HEK293T (cell line): ENCODE measurements around the gene PPP1R14B.

ENCODE experiments used
- CTCF ChIA-PET: fragments of 350-600 bp; formaldehyde crosslinking; extraction: SDS; loops from one replicate; lab custom pipeline; 2021; ENCODE audit warnings: antibody characterized with exemption, inconsistent platforms; lab: Yijun Ruan, JAX
- POLR2A ChIA-PET: fragments of 350-600 bp; formaldehyde crosslinking; extraction: SDS; loops from one replicate; lab custom pipeline; 2020; ENCODE audit warnings: antibody characterized with exemption, inconsistent platforms; lab: Yijun Ruan, JAX
- DNase-seq: peaks from one replicate; pipeline ENCODE4 v3.0.0; 2012; ENCODE audit warnings: mixed read lengths; ENCODE audit errors: extremely low spot score
- ARNT ChIP-seq: fragments of 450-650 bp; IDR thresholded peaks from 2 replicates; pipeline ENCODE4 v1.6.1; 2017; ENCODE audit warnings: mild to moderate bottlenecking
- BHLHE40 ChIP-seq: fragments of 450-650 bp; IDR thresholded peaks from 2 replicates; pipeline ENCODE4 v1.6.1; 2016; ENCODE audit warnings: mild to moderate bottlenecking, moderate library complexity, borderline replicate concordance
- CTBP1 ChIP-seq: fragments of 450-650 bp; IDR thresholded peaks from 2 replicates; pipeline ENCODE4 v1.6.1; 2016; ENCODE audit warnings: borderline replicate concordance
- ELF4 ChIP-seq: fragments of 450-650 bp; IDR thresholded peaks from 2 replicates; pipeline ENCODE4 v1.6.1; 2017; ENCODE audit warnings: antibody characterized with exemption
- FOXA1 ChIP-seq: fragments of 450-650 bp; IDR thresholded peaks from 2 replicates; pipeline ENCODE4 v1.6.1; 2016; ENCODE audit warnings: mild to moderate bottlenecking
- FOXK2 ChIP-seq: fragments of 450-650 bp; IDR thresholded peaks from 2 replicates; pipeline ENCODE4 v1.6.1; 2016; ENCODE audit warnings: mild to moderate bottlenecking
- FOXM1 ChIP-seq: fragments of 450-650 bp; IDR thresholded peaks from 2 replicates; pipeline ENCODE4 v1.6.1; 2017; ENCODE audit warnings: mild to moderate bottlenecking, borderline replicate concordance
- HDGF ChIP-seq: fragments of 450-650 bp; IDR thresholded peaks from 2 replicates; pipeline ENCODE4 v1.6.1; 2017; ENCODE audit warnings: antibody characterized with exemption, borderline replicate concordance
- L3MBTL2 ChIP-seq: fragments of 450-650 bp; conservative IDR thresholded peaks from 2 replicates; pipeline ENCODE4 v1.6.1; 2016; ENCODE audit warnings: mild to moderate bottlenecking
- LEF1 ChIP-seq: fragments of 450-650 bp; IDR thresholded peaks from 2 replicates; pipeline ENCODE4 v1.6.1; 2017; ENCODE audit warnings: mild to moderate bottlenecking, borderline replicate concordance
- NFRKB ChIP-seq: fragments of 450-650 bp; IDR thresholded peaks from 2 replicates; pipeline ENCODE4 v1.6.1; 2016; ENCODE audit warnings: mild to moderate bottlenecking, moderate library complexity
- PKNOX1 ChIP-seq: fragments of 450-650 bp; IDR thresholded peaks from 2 replicates; pipeline ENCODE4 v1.6.1; 2016
- SP1 ChIP-seq: fragments of 450-650 bp; IDR thresholded peaks from 2 replicates; pipeline ENCODE4 v1.6.1; 2017
- SUZ12 ChIP-seq: fragments of 450-650 bp; IDR thresholded peaks from 2 replicates; pipeline ENCODE4 v1.6.1; 2016; ENCODE audit warnings: mild to moderate bottlenecking
- TARDBP ChIP-seq: fragments of 450-650 bp; IDR thresholded peaks from 2 replicates; pipeline ENCODE4 v1.6.1; 2016
- ZNF384 ChIP-seq: fragments of 450-650 bp; IDR thresholded peaks from 2 replicates; pipeline ENCODE4 v1.6.1; 2016

Gene PPP1R14B

GRCh38 chr11:64220798-64221197, 25.9 kb downstream of the PPP1R14B start:
- CTCF ChIA-PET: no interaction called here
- no peak for TF ChIP-seq FOXA1
- no peak for TF ChIP-seq NFRKB
- TF ChIP-seq BHLHE40: no peak
- TF ChIP-seq LEF1: no peak
- POLR2A ChIA-PET: no interaction called here
- DNase-seq: no peak

- POLR2A ChIA-PET: no interaction called here
- CTCF ChIA-PET: no interaction called here
- no peak for DNase-seq
- TF ChIP-seq ELF4 (no peak), TARDBP (no peak), FOXK2 (no peak), SP1 (no peak), LEF1 (no peak), SUZ12 (no peak), NFRKB (no peak), PKNOX1 (no peak)
Observed at GRCh38 chr11:64220271-64220670, 26.5 kb downstream of the PPP1R14B start.

GRCh38 chr11:64219755-64220154, 27.0 kb downstream of the PPP1R14B start:
- no peak for TF ChIP-seq ELF4
- TF ChIP-seq CTBP1: no peak
- TF ChIP-seq BHLHE40: no peak
- TF ChIP-seq PKNOX1: no peak
- TF ChIP-seq SUZ12: no peak
- TF ChIP-seq NFRKB: no peak
- TF ChIP-seq L3MBTL2: no peak
- no peak for TF ChIP-seq ARNT
- TF ChIP-seq LEF1: no peak
- no peak for TF ChIP-seq FOXA1
- TF ChIP-seq TARDBP: no peak
- no peak for TF ChIP-seq ZNF384
- TF ChIP-seq FOXM1: no peak
- no peak for TF ChIP-seq HDGF
- no peak for TF ChIP-seq SP1
- no peak for TF ChIP-seq FOXK2
- POLR2A ChIA-PET: no interaction called here
- CTCF ChIA-PET: no interaction called here
- DNase-seq: no peak

- POLR2A ChIA-PET: no interaction called here
- CTCF ChIA-PET: no interaction called here
Observed at GRCh38 chr11:64219354-64219684, 27.4 kb downstream of the PPP1R14B start.

GRCh38 chr11:64218628-64219353, 28.0 kb downstream of the PPP1R14B start:
- ChIA-PET POLR2A (interaction anchor here (2.3 kb wide), 1 partner anchor 33 kb away, joined by 9 read pairs; the partner anchor contains the start of gene STIP1), CTCF (interaction anchor here (1.4 kb wide), 1 partner anchor 14 kb away, joined by 3 read pairs; no protein-coding TSS in a partner anchor)
- DNase-seq: no peak
- no peak for TF ChIP-seq SUZ12
- no peak for TF ChIP-seq FOXM1
- TF ChIP-seq TARDBP: no peak
- TF ChIP-seq SP1: no peak
- no peak for TF ChIP-seq NFRKB
- TF ChIP-seq PKNOX1: no peak
- no peak for TF ChIP-seq L3MBTL2
- TF ChIP-seq CTBP1: no peak
- TF ChIP-seq FOXK2: no peak
- TF ChIP-seq FOXA1: no peak
- no peak for TF ChIP-seq ZNF384
- no peak for TF ChIP-seq ELF4
- no peak for TF ChIP-seq ARNT
- no peak for TF ChIP-seq HDGF
- TF ChIP-seq LEF1: no peak
- TF ChIP-seq BHLHE40: no peak

More at GRCh38 chr11:64219354-64219684, 27.4 kb downstream of the PPP1R14B start:
- no peak for DNase-seq
- TF ChIP-seq SP1 (no peak), TARDBP (no peak), ELF4 (no peak), L3MBTL2 (no peak)

- TF ChIP-seq FOXM1 (no peak), ARNT (no peak), SP1 (no peak)
- POLR2A ChIA-PET: interaction anchor here (1.1 to 2.3 kb wide), 3 partner anchors 9 to 32 kb away, joined by 3 to 10 read pairs (median 9); partner anchors contain the start of genes NUDT22, STIP1 and TRPT1
- CTCF ChIA-PET: interaction anchor here (0.7 kb wide), 1 partner anchor 54 kb away, joined by 3 read pairs; no protein-coding TSS in a partner anchor
- no peak for DNase-seq
Observed at GRCh38 chr11:64216879-64217278, 29.9 kb downstream of the PPP1R14B start.

GRCh38 chr11:64211181-64211872, 35.4 kb downstream of the PPP1R14B start:
- CTCF ChIA-PET: no interaction called here
- POLR2A ChIA-PET: interaction anchor here (1.1 to 1.9 kb wide), 4 partner anchors 12 to 26 kb away, joined by 3 to 7 read pairs (median 5); partner anchors contain the start of genes NUDT22, STIP1 and TRPT1

More at GRCh38 chr11:64211181-64211872, 35.4 kb downstream of the PPP1R14B start:
- DNase-seq: no peak
- no peak for TF ChIP-seq SUZ12
- TF ChIP-seq BHLHE40: no peak
- no peak for TF ChIP-seq ZNF384
- TF ChIP-seq PKNOX1: no peak
- no peak for TF ChIP-seq FOXM1
- TF ChIP-seq FOXK2: no peak
- no peak for TF ChIP-seq FOXA1
- no peak for TF ChIP-seq CTBP1
- no peak for TF ChIP-seq L3MBTL2
- TF ChIP-seq NFRKB: no peak
- TF ChIP-seq SP1: no peak
- no peak for TF ChIP-seq LEF1
- TF ChIP-seq HDGF: no peak
- no peak for TF ChIP-seq ELF4
- no peak for TF ChIP-seq TARDBP
- TF ChIP-seq ARNT: no peak
